Stimulated activated CD8-positive, alpha-beta memory T cell treated with anti-CD3 and anti-CD28 coated beads, Interleukin-4, amount 100 ng/mL, for 1 hour (primary cell): Measurements from ENCODE around the gene EVL.

Source experiments
- DNase-seq, 2 donors: peaks; one replicate each; pipeline ENCODE4 v3.0.0-alpha.2; 2020; ENCODE audit warnings: low read depth in 2 of 2, low spot score in 1 of 2

EVL gene

GRCh38 chr14:100108042-100108825 lies 43.0 kb downstream of the EVL start:
- DNase-seq = peak; percentile 75 to 83

GRCh38 chr14:100108840-100109593 lies 43.8 kb downstream of the EVL start:
- no peak for DNase-seq

- DNase-seq = no peak
Observed at GRCh38 chr14:100109594-100109955, 44.4 kb downstream of the EVL start.

DNA sequence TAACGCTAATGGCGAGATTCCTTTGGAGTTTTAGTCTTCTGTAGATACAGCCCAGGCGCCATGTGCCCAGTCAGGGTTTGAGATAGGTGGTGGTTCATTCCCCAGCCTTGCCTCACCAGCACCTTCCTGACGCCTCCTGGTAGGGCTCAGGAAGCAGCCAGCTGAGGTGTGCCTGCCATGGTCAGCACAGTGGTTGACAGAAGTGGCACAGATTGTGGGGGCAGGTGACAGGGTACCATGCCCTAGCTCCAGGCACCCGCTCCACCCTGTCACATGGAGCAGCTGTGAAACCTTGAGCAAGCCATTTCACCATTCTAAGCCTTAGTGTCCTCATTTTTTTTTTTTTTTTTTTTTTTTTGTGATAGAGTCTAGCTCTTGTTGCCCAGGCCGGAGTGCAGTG lies 45.6 kb downstream of the EVL start:
- no peak for DNase-seq

GRCh38 chr14:100111931-100112704 lies 46.9 kb downstream of the EVL start:
- DNase-seq = no peak

- DNase-seq = no peak
Observed at GRCh38 chr14:100114109-100114765, 49.0 kb downstream of the EVL start.

- DNase-seq = no peak
Observed at GRCh38 chr14:100115236-100115635, 50.0 kb downstream of the EVL start.

DNA sequence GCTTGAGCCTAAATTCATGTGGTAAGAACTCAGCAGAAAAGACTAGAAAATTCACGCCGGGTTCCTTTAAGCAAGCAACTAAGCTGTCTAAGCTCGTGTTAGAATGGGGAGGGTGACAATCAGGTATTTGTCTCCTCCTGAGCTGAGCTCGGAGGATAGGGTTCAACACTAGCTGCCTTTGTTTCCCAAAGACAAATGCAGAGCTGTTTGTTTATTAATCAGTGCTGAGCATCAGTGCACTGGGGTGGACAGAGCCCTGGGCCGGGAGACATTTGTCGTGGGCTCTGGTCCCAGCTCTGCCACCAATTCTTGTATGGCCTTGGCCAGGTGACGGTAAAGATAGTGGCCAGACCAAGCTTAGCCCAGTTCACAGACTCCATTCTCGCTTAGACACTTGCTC lies 50.5 kb downstream of the EVL start:
- DNase-seq = no peak

DNA sequence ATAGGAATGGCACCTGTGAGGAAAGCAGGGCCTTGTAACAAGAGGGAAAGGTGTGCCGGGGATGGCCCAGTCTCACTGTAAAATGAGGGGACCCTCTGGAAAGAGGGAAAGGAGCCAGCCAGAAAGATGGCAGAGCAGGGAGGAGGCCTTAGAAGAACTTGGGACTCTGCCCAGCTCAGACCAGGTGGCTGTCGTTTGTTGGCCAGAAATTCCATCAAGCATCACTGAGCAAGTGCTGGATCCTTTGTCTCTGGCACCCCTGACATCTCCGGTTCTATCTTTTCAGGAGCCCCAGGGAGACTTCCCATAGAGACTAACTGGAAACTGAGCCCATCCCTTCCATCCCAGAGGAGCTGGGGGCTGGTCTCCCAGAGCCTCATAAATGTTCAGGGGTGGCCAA lies 50.9 kb downstream of the EVL start:
- DNase-seq = no peak

GRCh38 chr14:100117026-100117425 lies 51.8 kb downstream of the EVL start:
- DNase-seq = no peak

- DNase-seq = no peak
Observed at GRCh38 chr14:100117633-100118395, 52.6 kb downstream of the EVL start.

DNA sequence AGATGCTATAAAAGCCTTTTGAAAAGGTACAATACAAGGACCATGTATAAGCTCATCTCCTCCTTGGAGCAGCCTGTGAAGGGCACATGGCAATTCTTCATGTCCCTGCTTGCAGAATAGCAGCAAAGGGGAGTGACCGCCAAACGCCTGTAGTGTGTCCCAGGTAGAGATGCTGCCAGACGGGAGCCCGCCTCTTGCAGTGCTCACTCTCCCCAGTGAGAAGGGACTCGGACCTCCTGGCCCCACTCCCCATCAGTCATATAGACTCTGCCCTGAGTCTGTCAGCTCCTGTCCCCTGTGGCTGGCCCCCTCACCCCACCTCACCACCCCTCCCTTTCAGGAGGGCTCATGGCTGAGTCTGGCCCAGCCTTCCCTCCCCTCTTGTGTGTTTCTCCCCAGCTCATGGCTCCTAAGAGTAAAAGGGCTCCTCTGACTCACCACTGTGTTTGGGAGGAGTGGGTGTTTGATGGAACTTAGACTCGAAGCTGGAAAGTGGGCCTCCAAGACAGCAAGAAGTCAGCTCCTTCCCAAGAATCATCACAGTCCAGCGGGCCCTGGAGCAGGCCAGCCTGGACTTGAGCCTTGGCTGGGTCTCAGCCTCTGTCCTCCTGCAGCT lies 53.3 kb downstream of the EVL start:
- DNase-seq = no peak

DNA sequence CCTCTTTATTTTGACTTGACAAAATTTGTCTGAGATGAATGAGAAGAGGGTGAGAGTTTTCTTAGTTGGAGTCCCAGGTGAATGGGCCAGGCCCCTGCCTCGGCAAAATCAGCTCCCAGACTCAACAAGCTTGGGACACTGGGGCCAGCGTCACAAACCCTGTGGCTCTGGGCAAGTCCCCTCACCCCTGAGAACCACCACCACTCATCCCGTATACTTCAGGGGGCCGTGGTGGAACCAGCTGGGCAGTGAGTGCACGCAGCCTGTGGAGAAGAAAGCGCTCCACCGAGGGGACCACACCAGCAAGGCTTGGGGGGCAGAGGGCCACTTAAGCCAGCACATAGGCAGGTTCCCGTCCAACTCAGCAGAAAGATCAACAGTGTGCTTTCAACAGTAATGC lies 54.0 kb downstream of the EVL start:
- no peak for DNase-seq

- DNase-seq = no peak
Observed at GRCh38 chr14:100120522-100121269, 55.5 kb downstream of the EVL start.

- no peak for DNase-seq
Observed at GRCh38 chr14:100121643-100122480, 56.6 kb downstream of the EVL start.

DNA sequence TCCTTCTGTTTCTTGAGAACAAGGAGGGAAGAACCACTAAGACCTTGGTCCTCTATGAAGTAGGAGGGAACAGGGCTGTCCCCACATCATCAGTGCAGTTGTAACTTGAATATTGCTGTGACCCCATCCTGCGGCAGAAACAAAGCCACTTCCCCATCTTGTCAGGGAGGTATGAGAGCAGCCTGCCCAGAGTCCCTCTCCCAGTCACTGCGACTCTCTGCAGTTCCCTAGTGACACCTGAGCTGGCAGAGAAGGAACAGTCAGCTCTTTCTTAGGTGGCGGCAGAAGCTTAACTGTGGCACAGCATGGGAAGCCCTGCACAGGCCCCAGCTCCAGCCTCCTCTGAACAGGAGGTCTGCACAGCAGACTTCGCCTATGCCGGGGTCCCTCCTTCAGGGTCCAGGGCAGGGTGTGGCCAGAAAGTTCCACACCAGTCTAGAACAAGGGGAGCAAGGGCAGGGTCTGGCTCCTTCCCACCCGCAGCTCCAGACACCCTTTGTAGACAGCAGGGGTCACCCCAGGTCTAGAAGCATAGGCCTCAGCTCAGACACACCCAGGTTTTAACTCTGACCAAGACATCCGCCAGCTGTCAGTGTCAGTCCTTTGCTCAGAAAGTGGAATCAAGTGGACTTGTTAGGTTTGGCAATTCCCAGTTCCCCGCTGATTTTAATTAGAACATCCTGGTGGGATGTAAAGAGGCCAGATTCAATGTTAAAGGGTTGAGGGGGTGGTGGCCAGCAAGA lies 57.4 kb downstream of the EVL start:
- DNase-seq = no peak

DNA sequence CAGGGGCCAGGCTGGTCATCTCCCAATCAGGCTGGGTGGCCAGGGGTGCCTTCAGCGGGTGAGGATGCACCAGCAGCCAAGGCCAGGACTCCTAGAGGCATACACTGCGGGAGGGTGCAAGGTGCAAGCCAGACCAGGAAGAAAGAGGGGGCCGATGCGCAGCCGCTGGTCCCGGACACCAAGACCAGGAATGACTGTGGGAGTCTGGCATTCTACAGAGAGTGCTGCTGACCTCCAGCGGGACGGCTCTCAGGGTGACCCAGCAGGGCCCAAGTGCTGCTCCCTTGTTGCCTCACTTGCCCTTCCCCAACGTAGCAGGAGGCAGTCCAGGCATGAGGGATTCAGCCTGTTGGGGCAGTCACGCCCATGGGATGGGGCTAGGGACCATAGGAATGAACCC lies 58.4 kb downstream of the EVL start:
- DNase-seq = no peak

DNA sequence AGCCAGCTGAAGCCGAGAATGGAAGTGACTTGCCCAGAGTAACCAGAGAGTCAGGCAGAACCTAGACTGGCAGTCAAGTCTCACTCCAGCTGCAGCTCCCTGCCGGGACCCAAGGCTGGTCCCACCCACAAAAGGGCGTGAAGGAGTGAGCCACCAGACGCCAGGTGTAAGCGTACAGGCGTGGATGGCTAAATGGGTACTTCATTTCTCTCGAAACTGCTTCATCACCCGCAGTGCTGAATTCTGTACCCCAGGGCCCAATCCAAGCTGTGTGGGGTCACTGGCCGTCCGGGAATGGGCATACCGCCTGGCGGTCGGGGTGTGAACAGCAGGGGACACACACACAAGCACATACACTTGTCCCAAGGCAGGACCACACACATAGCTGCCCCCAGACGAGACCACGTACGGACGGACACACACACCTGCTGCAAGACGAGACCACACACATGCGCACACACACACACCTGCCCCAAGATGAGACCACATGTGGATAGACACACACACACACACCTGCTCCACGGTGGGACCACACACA lies 59.4 kb downstream of the EVL start:
- no peak for DNase-seq
